C4-2B (cell line): Measurements from ENCODE around the gene SLC24A3.

ENCODE experiments used
- CTCF ChIP-seq: fragments of 450-650 bp; conservative IDR thresholded peaks from 2 replicates; pipeline ENCODE4 v1.5.1; 2017; ENCODE audit warnings: mild to moderate bottlenecking
- ZFX ChIP-seq: fragments of 450-650 bp; IDR thresholded peaks from 2 replicates; pipeline ENCODE4 v1.6.1; 2017

- TF ChIP-seq CTCF: no peak
- TF ChIP-seq ZFX: no peak
Measured at GRCh38 chr20:19448632-19449031, 236.2 kb downstream of the SLC24A3 start.
